ENCODE results near the gene RFX1.
"Not testable (repeated sequence)": the region's sequence is repeated elsewhere in the genome, so short reads cannot be mapped to it uniquely, and the experiment has no call there.

RFX1 gene

DNA sequence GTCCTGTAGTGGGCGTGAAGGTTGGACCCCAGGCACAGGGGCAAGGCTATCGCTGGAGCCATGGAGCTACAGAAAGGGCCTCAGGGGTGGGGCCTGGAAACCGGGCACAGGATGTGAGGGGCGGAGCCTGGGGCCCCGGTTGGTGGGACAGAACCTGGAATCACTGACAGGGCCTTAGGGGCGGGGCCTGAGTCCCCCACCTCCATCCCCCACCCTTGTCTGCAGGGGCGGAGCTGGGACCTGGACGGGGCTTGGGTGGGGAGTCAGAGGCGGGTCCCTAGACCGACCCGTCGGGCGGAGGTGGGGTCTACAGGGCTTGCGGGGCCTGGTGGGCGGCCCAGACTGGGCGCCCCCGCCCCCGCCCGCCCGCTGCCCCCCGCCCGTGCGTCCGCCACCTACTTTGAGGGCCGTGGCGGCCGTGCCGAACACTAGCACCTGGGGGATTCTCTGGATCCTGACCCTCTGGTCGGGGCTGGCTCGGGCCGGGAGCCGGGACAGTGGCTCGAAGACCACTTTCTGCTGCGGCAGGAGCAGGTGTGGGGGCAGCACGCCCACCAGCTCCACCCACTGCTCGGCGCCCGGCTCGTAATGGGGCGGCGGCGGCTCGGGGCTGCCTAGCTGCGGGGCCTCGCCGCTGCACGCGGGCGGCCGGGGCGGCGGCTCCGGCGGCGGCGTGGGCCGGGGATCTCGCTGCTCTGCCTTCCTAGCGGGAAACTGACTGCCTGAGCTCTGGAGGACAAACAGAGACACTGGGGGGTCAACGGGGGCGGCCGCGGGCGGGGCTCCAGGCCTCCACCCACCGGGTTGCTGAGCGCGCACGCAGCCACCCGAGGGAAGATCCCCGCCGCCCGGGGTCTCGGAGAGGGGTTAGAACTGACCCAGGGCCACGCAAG is 27.5 kb downstream of the RFX1 start:
- DNase-seq (ENCODE audit: low spot score): no peak

DNA sequence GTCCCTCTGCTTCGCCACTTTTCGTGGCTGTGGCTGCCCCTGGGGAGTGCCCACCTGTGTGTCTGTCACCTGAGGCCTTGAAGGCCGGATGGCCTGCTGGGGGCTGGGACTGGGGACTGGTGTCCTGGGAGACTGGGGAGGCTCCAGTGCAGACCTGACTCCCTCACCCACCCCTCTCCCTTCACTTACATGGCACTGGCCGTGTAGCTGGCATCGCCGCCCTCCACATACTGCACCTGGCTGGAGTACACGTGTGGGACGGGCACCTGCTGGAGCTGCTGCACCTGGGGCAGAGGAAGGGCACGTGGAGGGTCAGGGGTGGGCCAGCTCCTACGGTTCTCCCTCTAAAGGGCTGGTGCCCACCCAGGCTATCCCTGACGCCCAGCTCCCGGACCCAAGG is 28.3 kb downstream of the RFX1 start:
- no peak for DNase-seq (ENCODE audit: low spot score)

DNA sequence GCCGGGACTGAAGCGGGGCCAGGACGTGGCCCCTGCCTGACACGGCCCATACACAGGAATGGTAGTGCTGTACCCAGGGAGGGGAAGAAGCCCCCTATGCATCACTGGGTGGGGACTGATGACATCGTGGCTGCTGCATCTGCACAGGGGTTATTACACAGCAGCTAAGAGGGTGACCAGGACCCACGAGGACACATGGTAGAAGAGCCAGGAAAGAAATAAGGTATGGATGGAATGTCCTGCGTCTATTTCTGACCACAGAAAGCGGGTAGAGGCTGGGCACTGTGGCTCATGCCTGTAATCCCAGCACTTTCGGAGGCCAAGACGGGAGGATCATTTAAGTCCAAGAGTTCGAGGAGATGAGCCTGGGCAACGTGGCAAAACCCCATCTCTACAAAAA is 29.7 kb downstream of the RFX1 start:
- DNase-seq (ENCODE audit: low spot score): no peak

DNA sequence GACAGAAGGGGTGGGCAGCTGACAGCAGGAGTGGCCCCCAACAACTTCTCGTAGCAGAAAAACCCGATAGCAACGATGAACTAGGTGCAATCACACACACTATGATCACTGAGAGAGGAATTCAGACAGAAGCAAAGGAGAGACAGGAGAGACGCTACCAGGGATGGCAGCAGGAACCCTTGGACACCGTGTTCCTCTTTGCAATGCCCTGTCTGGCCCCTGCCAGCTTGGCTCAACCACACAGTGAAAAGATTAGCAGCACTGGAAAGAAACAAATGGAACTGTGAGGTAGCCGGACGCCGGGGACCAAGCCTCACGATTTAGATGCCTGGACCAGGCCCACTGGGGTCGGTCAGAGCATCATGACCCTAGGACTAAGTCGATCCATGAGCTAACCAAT is 30.2 kb downstream of the RFX1 start:
- DNase-seq (ENCODE audit: low spot score): peak; percentile 62

DNA sequence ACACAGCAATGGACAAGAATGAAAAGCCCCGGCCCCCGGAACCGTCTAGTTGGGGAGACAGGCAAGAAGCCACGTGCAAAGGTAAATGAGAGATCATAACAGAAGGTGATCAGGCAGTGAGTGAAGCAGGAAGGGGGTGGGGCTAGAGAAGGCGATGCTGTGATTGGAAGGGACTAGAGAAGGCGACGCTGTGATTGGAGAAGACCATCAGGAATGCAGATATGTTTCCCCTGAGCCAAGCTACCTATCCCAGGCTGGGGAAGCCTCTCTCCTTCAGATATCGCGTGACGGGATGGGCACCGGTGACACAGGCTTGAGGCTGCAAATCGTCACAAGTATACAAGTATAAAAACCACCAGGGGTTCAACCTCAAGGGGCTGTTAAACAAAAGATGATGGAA is 32.0 kb downstream of the RFX1 start:
- peak; percentile 93 for DNase-seq (ENCODE audit: low spot score)

DNA sequence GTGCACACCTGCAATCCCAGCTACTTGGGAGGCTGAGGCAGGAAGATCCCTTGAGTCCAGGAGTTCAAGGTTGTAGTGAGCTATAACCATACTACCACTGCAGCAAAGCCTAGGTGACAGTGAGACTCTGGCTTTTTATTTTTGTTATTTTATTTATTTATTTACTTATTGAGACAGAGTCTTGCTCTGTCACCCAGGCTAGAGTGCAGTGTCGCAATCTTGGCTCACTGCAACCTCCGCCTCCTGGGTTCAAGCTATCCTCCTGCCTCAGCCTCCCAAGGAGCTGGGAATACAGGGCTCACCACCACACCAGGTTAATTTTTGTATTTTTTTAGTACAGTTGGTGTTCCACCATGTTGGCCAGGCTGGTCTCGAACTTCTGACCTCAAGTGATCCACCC is 32.6 kb downstream of the RFX1 start:
- not testable (repeated sequence) for DNase-seq (ENCODE audit: low spot score)

DNA sequence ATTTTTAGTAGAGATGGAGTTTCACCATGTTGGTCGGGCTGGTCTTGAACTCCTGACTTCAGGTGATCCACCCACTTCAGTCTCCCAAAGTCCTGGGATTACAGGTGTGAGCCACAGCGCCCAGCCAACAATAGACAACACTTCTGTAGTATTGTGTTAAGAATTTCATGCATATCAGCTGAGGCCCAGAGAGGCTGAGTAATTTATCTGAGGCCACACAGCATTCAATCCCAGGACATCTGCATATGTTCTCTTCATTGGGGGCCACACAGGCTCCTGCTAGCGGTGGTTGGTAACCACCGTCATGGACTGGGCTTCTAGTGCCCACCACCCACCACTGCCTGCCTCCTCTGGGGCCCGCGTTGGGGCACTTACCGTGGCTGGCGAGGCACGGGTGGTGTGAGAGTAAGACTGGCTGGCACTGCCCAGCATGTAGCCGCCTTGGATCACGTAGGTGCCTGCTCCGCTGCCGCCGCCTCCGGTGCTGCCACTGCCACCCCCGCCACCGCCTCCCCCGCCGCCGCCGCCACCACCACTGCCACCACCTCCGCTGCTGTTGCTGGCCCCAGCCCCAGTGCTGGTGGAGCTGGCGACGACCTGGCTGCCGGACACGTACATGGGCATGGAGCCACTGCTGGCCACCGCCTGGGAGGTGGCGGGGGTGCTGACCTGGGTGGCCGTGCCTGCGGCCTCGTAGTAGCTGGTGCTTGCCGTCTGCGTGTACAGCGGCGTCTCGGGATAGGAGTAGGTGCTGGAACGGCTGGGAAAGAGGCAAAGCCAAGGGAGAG is 33.6 kb downstream of the RFX1 start:
- DNase-seq (ENCODE audit: low spot score): no peak

DNA sequence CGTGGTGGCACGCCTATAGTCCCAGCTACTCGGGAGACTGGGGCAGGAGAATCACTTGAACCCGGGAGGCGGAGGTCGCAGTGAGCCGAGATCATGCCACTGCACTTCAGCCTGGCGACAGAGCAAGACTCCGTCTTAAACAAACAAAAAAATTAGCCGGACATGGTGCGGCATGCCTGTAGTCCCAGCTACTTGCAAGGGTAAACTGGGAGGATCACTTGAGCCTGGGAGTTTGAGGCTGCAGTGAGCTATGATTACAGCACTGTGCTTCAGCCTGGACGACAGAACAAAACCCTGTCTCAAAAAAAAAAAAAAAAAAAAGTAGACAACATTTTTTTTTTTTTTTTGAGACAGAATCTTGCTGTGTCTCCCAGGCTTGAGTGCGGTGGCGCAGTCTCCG is 34.3 kb downstream of the RFX1 start:
- not testable (repeated sequence) for DNase-seq (ENCODE audit: low spot score)

DNA sequence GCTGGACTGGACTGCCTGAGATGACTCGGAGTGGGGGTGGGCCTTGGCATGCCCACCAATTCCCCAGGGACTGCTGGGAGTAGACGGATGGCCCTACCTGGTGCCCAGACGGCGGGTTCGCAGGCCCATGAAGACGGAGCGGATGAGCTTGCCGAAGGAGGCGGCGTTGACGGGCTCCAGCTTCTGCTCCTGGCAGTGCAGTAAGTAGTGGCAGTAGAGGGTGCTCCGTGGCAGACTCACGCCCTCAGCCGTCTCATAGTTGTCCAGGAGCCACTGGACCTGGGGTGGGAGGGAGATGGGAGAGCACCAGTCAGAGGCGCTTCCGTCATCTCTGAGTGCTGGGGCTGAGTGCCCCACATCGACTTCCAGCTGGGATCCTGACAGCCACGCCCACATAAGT is 36.2 kb downstream of the RFX1 start:
- DNase-seq (ENCODE audit: low spot score): no peak

DNA sequence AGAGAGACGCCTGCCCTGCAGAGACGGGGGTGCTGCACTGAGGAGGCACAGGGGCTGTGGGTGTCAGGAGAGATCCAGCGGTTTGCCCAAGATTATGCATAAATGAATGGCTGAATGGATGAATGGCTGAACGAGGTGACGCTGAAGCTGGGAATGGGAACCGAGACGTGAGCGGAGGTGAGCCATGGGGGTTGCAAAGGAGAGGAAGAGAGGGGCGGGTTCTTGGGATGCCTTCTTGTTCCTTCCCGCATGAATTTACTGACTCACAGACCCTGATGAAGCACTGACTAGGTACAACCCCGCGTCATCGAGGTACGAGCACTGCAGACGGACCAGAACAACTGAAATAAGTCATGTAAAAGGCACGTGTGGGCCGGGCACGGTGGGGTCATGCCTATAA is 37.1 kb downstream of the RFX1 start:
- no peak for DNase-seq (ENCODE audit: low spot score)

DNA sequence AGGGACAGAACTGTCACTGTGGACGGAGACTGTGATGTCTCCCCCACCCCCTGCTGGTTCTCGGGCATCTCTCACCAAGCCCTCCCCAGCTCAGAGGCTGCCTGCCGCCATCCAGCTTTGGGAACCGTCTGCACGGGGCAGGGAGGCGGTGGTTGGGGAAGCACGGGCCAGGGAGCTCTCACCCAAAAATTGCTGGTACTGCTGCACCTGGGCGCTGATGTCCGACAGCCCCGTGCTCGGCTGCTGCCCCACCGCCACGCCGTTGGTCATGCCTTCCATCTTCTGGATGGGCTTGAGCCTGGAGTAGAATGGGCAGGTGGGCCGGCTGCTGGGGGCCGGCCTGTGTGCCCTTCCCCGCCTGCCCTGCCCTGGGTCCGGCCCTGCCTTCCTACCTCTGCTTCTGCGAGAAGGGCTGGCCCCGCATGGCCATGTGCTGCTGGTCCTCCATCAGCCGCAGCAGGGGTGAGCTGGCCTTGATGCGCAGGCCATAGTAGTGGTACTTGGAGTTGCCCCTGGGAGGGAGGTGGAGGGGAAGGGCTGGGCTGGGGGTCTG is 37.7 kb downstream of the RFX1 start:
- no peak for DNase-seq (ENCODE audit: low spot score)

DNA sequence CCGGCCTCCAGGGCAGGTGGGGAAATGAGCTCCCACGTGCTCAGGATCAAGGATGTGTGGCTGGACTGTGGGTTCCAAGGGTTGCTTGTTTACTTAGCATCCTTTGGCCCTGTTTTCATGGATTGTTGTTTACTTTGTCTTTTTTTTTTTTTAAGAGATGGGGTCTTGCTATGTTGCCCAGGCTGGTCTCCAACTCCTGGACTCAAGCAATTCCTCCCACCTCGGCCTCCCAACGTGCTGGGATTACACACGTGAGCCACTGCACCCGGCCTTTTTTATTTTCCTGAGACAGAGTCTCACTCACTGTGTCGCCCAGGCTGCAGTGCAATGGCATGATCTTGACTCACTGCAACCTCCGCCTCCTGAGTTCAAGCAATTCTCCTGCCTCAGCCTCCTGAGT is 38.9 kb downstream of the RFX1 start:
- DNase-seq (ENCODE audit: low spot score): not testable (repeated sequence)

DNA sequence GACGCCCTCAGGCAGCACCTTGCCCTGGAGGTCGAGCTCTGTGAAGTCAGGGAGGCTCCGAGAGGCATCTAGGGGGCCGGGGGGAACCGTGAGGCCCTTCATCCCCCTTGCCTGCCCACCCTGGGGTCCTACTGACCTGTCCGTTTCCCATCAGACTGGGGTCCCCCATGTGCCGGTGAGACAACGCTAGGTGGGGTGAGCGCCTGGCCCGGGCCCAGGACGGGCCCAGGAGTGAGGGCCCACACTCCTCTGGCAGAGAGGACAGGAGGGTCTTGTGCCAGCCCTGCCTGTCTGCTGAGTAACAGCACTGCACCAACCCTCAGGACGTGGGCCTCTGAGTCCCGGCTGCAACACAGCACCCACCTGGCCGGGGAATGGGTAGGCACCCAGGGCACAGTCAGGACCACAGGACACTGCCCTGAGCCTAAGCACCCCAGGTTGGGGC is 39.4 kb downstream of the RFX1 start:
- no peak for DNase-seq (ENCODE audit: low spot score)

DNA sequence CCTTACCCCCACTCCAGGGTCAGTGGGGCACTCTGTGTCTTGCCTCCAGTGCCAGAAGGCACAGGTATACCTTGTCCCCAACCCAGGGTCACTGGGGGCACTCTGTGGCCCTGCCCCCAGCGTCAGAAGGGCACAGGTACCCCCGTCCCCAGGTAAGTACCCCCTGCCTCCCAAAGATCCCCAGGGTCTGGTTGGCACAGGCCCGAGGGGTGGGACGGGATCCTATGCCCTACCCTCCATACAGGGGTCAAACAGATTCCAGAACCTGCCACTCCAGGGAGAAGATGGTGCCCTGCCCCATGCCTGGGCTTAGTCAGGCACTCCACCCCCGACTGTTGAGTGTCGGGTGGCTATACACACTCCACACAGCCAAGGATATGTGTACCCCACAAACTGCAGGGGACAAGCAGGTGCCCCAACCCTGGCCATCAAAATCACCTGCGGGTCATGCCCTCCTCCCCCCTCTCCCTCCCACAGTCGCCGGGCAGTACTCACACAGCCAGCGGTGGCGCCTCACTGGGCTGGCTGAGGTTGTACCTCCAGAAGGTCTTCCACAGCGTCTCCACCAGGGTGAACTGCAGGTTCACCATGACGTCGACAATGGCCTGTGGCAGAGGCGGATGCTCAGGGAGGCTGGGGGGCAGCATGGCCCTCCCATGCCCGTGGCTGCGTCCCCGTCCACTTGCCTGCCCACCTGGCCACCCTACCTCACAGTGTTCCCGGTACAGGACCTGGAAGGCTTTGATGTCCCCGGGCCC is 40.0 kb downstream of the RFX1 start:
- no peak for DNase-seq (ENCODE audit: low spot score)

DNA sequence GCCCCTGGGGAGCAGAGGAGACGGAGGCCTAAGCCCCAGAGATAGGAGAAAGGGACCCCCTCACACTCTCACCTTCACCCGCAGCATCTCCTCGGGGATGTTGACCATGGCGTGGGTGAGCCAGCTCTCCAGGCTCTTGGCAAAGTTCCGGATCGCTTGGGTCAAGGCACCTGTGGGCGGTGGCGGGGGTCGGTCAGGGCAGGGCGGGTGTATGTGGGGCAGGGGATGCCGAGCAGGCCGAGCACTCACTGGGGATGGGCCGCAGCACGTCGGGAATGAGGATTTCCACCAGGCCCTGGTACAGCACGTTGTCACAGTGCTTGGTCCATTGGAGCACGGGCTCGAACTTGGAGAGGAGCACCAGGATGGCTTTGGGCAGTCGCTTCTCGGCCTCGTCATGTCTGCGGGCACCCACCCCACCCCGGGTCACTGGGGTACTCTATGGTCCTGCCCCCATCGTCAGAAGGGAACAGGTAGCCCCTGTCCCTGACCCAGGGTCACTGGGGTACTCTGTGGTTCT is 40.7 kb downstream of the RFX1 start:
- no peak for DNase-seq (ENCODE audit: low spot score)

DNA sequence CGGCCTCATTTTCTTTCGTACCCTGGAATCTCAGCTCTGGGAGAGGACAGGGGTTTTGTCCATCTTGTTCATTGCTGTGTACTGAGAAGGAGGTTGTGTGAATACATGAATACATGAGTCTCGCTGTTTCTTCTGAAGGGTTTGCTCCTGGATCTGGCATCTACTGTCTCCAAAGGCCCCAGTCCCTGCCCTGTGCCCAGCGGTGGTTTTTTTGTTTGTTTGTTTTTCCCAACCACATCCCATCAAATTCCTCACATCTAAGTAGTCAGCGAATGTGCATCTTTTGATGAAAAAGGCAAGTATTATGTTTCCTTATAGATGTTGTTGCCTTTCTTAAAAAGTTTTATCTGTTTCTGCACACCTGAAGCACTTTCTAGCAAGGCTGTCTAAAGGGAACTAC is 41.3 kb downstream of the RFX1 start:
- no peak for DNase-seq (ENCODE audit: low spot score)

DNA sequence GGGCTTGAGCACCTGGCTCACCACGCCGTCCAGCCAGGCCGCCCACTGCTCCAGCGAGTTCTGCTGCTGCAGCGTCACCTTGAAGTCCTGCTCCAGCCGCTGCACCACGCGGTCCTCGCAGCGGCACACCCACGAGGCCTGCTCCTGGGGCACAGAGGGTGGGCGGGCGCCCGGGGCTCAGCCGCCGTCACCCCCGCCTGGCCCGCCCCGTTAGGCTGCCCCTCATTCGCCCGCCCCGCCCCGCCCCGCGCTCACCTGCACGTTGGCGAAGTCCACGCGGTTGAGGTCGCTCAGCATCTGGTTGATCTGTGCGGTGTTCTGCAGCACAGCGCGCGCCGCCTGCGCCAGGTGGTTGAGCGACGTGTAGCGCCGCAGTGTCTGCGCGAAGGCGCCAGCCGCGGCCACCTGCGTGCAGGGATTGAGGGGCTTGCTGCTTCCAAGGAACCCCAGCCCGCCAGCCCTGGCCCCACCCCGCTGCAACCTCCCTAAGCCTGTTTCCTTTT is 42.5 kb downstream of the RFX1 start:
- DNase-seq (ENCODE audit: low spot score): no peak

DNA sequence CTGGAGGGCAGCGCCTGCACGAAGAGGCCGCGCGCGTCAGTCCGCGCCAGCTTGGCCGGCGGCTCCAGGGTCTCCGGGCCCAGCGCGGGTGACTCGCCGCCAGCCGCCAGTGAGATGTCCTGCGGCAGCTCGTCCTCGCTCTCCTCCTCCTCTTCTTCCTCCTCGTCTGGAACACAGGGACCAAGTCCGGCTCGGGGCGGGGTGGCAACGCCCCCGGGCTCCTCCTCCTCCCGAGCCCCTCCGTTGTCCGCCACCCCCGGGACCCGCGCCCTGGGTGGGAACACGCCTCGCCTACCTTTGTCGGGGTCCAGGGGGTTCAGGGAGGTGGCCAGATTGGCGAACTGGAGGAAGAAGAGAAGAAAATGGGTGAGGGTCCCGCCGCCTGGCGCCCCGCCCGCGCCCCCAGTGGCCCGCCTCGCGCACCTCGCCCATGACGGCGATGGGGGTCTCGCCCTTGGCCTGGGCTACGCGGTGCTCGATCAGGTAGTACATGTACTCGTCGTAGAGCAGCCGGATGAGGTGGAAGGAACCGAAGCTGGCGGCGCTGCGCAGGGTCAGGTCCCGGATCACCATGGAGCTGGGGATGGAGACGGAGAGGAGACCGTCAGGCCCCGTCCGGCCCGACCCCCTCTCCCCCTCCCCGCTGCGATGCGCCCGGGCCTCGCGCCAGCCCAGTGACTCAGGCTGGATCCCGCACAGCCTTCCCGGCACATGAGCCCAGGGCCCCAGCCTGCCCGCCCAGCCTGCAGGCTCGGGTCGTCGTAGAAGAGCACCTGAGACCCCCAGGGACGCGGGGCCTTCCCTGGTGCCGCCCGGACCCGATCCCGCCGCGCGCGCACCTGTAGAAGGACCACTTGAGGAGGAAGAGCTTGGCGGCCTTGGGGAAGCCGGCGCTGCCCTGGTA is 43.2 kb downstream of the RFX1 start:
- DNase-seq (ENCODE audit: low spot score): no peak

DNA sequence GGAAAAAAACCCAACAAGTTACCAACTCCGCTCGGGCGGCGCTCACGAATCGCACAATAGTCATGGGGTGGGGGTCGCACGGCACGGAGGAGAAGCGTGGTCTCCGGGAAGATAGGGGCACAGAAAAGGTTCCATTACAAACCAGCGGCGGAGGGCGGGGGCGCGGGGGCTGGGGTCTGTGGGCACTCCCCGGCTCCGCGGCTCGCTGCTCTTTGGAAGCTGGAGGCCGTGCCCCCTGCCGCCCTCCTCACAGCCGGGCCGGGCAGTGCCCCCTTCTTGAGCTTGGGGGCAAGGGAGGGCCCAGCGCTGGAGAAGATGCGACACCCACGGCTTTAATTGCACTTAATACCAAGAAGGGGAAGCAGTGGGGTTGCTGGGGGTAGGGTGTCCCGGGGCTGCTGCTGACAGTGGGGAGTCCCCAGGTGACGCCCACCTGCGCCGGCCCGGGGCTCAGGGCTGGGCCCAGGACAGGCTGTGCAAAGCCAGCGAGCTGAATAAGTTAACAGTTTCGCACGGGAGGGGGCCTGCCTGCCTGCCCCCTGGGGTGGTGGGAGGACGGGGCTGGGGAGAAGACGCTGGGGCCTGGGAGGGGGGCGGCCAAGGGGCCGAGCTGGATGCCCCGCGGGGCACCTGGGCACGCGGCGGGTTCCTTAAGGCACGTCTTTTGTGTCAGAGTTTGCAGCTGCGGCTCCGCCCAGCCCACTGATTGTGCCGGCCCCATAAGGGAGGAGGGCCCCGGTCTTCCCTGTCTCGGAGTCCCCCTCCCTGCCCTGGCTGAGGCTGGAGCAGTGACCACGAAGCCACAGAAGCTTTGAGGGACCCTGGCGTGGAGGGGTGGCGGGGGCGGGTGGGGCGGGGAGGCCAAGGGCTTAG is 44.1 kb downstream of the RFX1 start:
- DNase-seq (ENCODE audit: low spot score): no peak

Measured in cerebellar cortex (tissue), 1 donor.